Fibroblast of villous mesenchyme (primary cell): ENCODE results near the gene MRPL28. TPM values are rescaled to one million over a fixed set of nuclear protein-coding genes. Genes with fewer than 3 reads are reported as not detected.

ENCODE experiments used
- DNase-seq: peaks from one replicate; pipeline ENCODE4 v3.0.0-alpha.2; 2010; ENCODE audit warnings: low read depth
- H3K4me3 ChIP-seq: 2 replicates; pipeline ENCODE4 v1.5.1; 2011; ENCODE audit warnings: low read depth, mild to moderate bottlenecking, low read length
- total RNA-seq: library from RNA; depleted of rRNA; stranded (reverse); fragments of >200 nt; gene quantifications from 2 replicates; pipeline ENCODE4 v1.2.3, GENCODE V29; 2012
- TF ChIP-seq, protein P1 (sequence below): IDR thresholded peaks from 2 replicates; pipeline ENCODE4 v1.5.1; 2012; ENCODE audit warnings: low read depth, mild to moderate bottlenecking, low read length; ENCODE audit not compliant: insufficient read depth

Gene MRPL28
- total RNA-seq, 1 donor, result 80.3 TPM

- no peak overlapping the region for H3K4me3 ChIP-seq
- no peak for DNase-seq
These were observed 15.3 kb downstream of the MRPL28 start for GRCh38 chr16:354971-355461.

GRCh38 chr16:354291-354881 lies 16.0 kb downstream of the MRPL28 start:
- TF ChIP-seq, protein P1, sequence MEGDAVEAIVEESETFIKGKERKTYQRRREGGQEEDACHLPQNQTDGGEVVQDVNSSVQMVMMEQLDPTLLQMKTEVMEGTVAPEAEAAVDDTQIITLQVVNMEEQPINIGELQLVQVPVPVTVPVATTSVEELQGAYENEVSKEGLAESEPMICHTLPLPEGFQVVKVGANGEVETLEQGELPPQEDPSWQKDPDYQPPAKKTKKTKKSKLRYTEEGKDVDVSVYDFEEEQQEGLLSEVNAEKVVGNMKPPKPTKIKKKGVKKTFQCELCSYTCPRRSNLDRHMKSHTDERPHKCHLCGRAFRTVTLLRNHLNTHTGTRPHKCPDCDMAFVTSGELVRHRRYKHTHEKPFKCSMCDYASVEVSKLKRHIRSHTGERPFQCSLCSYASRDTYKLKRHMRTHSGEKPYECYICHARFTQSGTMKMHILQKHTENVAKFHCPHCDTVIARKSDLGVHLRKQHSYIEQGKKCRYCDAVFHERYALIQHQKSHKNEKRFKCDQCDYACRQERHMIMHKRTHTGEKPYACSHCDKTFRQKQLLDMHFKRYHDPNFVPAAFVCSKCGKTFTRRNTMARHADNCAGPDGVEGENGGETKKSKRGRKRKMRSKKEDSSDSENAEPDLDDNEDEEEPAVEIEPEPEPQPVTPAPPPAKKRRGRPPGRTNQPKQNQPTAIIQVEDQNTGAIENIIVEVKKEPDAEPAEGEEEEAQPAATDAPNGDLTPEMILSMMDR, result no peak
- no peak overlapping the region for H3K4me3 ChIP-seq
- no peak for DNase-seq

More at GRCh38 chr16:354971-355461, 15.3 kb downstream of the MRPL28 start:
- TF ChIP-seq, protein P1, result no peak

GRCh38 chr16:353404-354290 lies 16.7 kb downstream of the MRPL28 start:
- TF ChIP-seq, protein P1, result no peak
- DNase-seq, result no peak
- H3K4me3 ChIP-seq, result peak overlapping the region; percentile 48

GRCh38 chr16:352547-353403 lies 17.6 kb downstream of the MRPL28 start, which contains the start of gene AXIN1:
Gene AXIN1 (minus strand): TSS chr16:352723. CDS start chr16:347025, 5,698 bp downstream.
- TF ChIP-seq, protein P1, result peak; percentile 37
- H3K4me3 ChIP-seq, result peak within 1 kb of the TSS; percentile 73
- peak; percentile 98 for DNase-seq

DNA sequence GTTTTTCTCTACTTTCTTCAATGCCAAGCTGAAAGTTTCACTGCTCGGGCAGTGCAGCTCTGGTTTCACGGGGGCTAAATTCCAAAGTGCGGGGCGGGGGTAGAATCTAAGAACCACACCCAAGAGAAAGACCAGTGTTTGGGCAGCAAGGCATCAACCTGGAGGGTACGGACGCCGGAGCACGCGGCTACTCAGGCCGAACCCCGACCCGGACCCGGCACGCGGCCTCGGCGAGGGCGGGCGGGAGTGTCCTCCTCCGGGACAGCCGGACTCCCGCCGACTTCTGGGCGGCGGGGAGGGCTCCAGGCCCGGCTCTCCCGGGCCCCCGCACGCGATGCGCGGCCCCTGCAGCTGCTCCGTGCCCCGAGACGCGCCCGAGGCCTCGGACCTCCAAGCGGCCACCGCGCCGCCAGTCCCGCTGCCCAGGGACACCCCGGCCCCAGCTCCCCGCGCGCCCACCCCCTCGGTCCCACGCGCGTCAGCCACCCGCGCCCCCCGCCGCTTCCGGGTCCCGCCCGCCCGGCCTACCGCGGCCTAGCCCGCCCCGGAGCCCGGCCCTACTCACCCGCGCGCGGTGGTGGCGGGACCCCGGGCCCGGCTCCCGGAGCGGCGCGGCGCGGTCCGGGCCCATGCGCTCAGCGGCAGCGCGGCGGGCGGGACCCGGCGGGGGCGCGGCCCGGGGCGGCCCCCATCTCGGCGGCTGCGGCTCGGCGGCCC lies 18.4 kb downstream of the MRPL28 start:
- DNase-seq, result no peak
- peak overlapping the region; percentile 73 for H3K4me3 ChIP-seq
- TF ChIP-seq, protein P1, result no peak

DNA sequence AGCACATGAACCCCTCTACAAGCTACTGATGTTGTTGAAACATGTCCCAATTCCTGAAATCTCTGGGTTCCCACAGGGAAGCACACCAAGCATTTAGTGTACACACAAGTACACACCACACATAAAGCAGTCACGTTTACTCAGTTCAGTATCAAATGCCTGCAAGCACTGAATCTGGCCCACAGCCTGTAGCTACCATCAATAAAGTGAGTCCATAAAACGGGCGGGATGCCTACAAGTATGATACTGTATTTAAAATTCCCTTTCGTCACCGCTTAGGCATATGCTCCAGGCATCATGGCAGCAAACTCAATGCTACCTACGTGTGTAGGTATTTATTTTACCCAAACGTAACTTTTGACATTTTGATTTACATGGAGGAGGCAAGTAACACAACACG lies 20.1 kb downstream of the MRPL28 start:
- no peak for DNase-seq
- H3K4me3 ChIP-seq, result no peak overlapping the region
- TF ChIP-seq, protein P1, result no peak
